WTC11 (cell line): ENCODE data around the gene EMD. TPM values are rescaled to one million over a fixed set of nuclear protein-coding genes. Genes with fewer than 3 reads are reported as not detected.

Experiments used
- ATAC-seq: fragments of 200-7000 bp; cut with Tn5 transposase; 2 replicates; pipeline ENCODE4 v1.10.0; 2021; ENCODE audit warnings: mild to moderate bottlenecking, moderate library complexity
- CTCF ChIA-PET: fragments of 300-600 bp; sonication (Branson Sonifier 250); formaldehyde crosslinking; loops from one replicate; lab custom pipeline; 2021; ENCODE audit warnings: antibody characterized with exemption; lab: Charles Lee
- POLR2A ChIA-PET: fragments of 350-600 bp; sonication (Branson Sonifier 250); formaldehyde crosslinking; loops from one replicate; lab custom pipeline; 2021; ENCODE audit warnings: antibody characterized with exemption; lab: Charles Lee
- DNase-seq: peaks from one replicate; pipeline ENCODE4 v3.0.0; 2021; ENCODE audit warnings: low spot score
- H3K27ac Mint-ChIP-seq: 2 replicates; pipeline ENCODE4 v1.8.0; 2021; ENCODE audit warnings: mixed read lengths
- H3K27me3 Mint-ChIP-seq: 2 replicates; pipeline ENCODE4 v1.8.0; 2021; ENCODE audit warnings: low read depth, mild to moderate bottlenecking, moderate library complexity, mixed read lengths
- H3K36me3 Mint-ChIP-seq: 2 replicates; pipeline ENCODE4 v1.8.0; 2021; ENCODE audit warnings: mixed read lengths
- H3K4me1 Mint-ChIP-seq: 2 replicates; pipeline ENCODE4 v1.8.0; 2022; ENCODE audit warnings: mixed read lengths
- H3K4me3 Mint-ChIP-seq: 2 replicates; pipeline ENCODE4 v1.8.0; 2021; ENCODE audit warnings: mild to moderate bottlenecking, moderate library complexity, mixed read lengths
- H3K9me3 Mint-ChIP-seq: 2 replicates; pipeline ENCODE4 v1.8.0; 2021; ENCODE audit warnings: mixed read lengths
- CREM ChIP-seq: sonication (generic); formaldehyde crosslinking; IDR thresholded peaks from 2 replicates; pipeline ENCODE4 v1.8.1; 2022; ENCODE audit warnings: mild to moderate bottlenecking, missing genetic modification reagents, moderate library complexity
- ESRRA ChIP-seq: sonication (generic); formaldehyde crosslinking; IDR thresholded peaks from 2 replicates; pipeline ENCODE4 v1.8.1; 2022; ENCODE audit warnings: mild to moderate bottlenecking, missing genetic modification reagents, borderline replicate concordance
- FOXP1 ChIP-seq: sonication (generic); formaldehyde crosslinking; IDR thresholded peaks from 2 replicates; pipeline ENCODE4 v1.8.0; 2022; ENCODE audit warnings: missing genetic modification reagents, mild to moderate bottlenecking, moderate library complexity, borderline replicate concordance
- GRHL2 ChIP-seq: fragments of 250-450 bp; sonication (Bioruptor Pico); IDR thresholded peaks from 2 replicates; pipeline ENCODE4 v1.8.0; 2022; ENCODE audit warnings: mild to moderate bottlenecking, moderate library complexity; ENCODE audit not compliant: insufficient replicate concordance, severe bottlenecking
- KAT7 ChIP-seq: sonication (generic); formaldehyde crosslinking; IDR thresholded peaks from 2 replicates; pipeline ENCODE4 v1.8.1; 2023; ENCODE audit warnings: missing genetic modification reagents, mild to moderate bottlenecking, borderline replicate concordance
- MXD4 ChIP-seq: fragments of 250-450 bp; sonication (Bioruptor Pico); IDR thresholded peaks from 2 replicates; pipeline ENCODE4 v1.8.0; 2021; ENCODE audit warnings: mild to moderate bottlenecking, moderate library complexity, borderline replicate concordance
- NFE2L1 ChIP-seq: sonication (generic); formaldehyde crosslinking; IDR thresholded peaks from 2 replicates; pipeline ENCODE4 v1.8.1; 2023; ENCODE audit warnings: missing genetic modification reagents
- NR1H2 ChIP-seq: sonication (generic); formaldehyde crosslinking; IDR thresholded peaks from 2 replicates; pipeline ENCODE4 v1.9.0; 2021; ENCODE audit warnings: mild to moderate bottlenecking, moderate library complexity, missing genetic modification reagents
- PRRX2 ChIP-seq: fragments of 250-450 bp; sonication (Bioruptor Pico); IDR thresholded peaks from 2 replicates; pipeline ENCODE4 v1.8.0; 2021; ENCODE audit warnings: mild to moderate bottlenecking
- TP53 ChIP-seq: sonication (generic); formaldehyde crosslinking; IDR thresholded peaks from 2 replicates; pipeline ENCODE4 v1.8.1; 2023; ENCODE audit warnings: mild to moderate bottlenecking, missing genetic modification reagents
- ZNF121 ChIP-seq: sonication (generic); formaldehyde crosslinking; IDR thresholded peaks from 2 replicates; pipeline ENCODE4 v1.8.0; 2023; ENCODE audit warnings: missing genetic modification reagents
- ZNF138 ChIP-seq: sonication (generic); formaldehyde crosslinking; conservative IDR thresholded peaks from 2 replicates; pipeline ENCODE4 v1.8.1; 2022; ENCODE audit warnings: mild to moderate bottlenecking, moderate library complexity, missing genetic modification reagents
- ZNF232 ChIP-seq: sonication (generic); formaldehyde crosslinking; IDR thresholded peaks from 2 replicates; pipeline ENCODE4 v1.8.0; 2022; ENCODE audit warnings: mild to moderate bottlenecking, missing genetic modification reagents
- ZNF263 ChIP-seq: sonication (generic); formaldehyde crosslinking; IDR thresholded peaks from 2 replicates; pipeline ENCODE4 v1.8.1; 2022; ENCODE audit warnings: low read depth, mild to moderate bottlenecking, moderate library complexity, missing genetic modification reagents
- ZNF396 ChIP-seq: fragments of 250-450 bp; sonication (Bioruptor Pico); IDR thresholded peaks from 2 replicates; pipeline ENCODE4 v1.8.0; 2021; ENCODE audit warnings: mild to moderate bottlenecking, moderate library complexity, borderline replicate concordance
- ZNF416 ChIP-seq: fragments of 250-450 bp; sonication (Bioruptor Pico); IDR thresholded peaks from 2 replicates; pipeline ENCODE4 v1.9.0; 2021; ENCODE audit warnings: mild to moderate bottlenecking, inconsistent platforms
- total RNA-seq: library from RNA; stranded (reverse); gene quantifications from 3 replicates; pipeline ENCODE4 v1.2.3, GENCODE V29; 2021
- TF ChIP-seq, protein P1 (sequence below): fragments of 200-600 bp; IDR thresholded peaks from 2 replicates; pipeline ENCODE4 v1.8.0; 2022; ENCODE audit warnings: antibody characterized with exemption
- TF ChIP-seq, protein P2 (sequence below): fragments of 250-450 bp; sonication (Bioruptor Pico); IDR thresholded peaks from 2 replicates; pipeline ENCODE4 v1.8.0; 2021; ENCODE audit warnings: mild to moderate bottlenecking
- TF ChIP-seq, protein P3 (sequence below): sonication (generic); formaldehyde crosslinking; IDR thresholded peaks from 2 replicates; pipeline ENCODE4 v1.8.1; 2023; ENCODE audit warnings: mild to moderate bottlenecking, missing genetic modification reagents, borderline replicate concordance
- TF ChIP-seq, protein P4 (sequence below): sonication (generic); formaldehyde crosslinking; IDR thresholded peaks from 2 replicates; pipeline ENCODE4 v1.8.0; 2022; ENCODE audit warnings: missing genetic modification reagents

Gene EMD
- total RNA-seq, 1 experiment from 2014 or later = 78.3 TPM

DNA sequence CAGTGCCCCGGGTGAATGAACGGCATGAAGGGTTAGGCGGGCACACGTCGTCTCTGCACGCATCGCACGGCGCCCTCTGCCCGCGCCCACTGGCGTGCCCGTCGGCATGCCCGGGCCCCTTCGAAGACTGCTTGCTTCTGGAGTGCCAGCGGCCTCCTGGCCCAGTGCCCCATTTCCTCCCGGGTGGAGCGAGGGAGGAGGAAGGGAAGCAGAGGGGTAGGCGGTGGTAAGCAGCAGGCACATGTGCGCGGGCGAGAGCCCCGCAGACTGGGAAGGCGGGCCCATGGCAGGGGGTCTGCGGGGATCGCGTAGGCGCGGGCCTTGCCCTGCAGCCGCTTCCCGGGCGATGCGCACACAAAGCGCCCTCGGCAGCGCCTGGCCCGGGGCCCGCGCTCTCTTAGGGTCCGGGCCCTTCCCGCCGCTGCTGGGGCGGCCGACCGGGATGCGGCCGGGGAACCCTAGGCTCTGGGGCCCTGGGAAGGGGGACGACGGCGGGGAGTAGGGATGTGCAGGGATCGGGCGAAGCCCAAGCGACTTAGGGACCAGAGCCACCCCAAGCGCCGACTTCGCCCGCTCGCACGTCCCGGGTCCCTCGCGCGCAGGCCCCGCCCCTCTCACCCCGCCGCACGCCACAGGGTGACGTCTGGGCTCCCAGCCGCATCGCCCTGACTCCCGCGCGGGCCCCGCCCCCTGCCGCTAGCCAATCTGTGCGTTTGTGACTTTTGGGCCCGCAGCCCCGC is 866 bp upstream of the EMD start:
- no peaks in the 10 kb centered on the region for H3K9me3 Mint-ChIP-seq
- peaks cover 8% of the 10 kb centered on the region for H3K27me3 Mint-ChIP-seq
- peaks cover 20% of the 10 kb centered on the region for H3K4me1 Mint-ChIP-seq
- DNase-seq (peak; percentile 29), ATAC-seq (no peak)
- TF ChIP-seq ZNF121 (no peak), NFE2L1 (CRISPR knock-in tag) (peak; percentile 55; the same call in 1 of the 2 replicates)
- POLR2A ChIA-PET = interaction anchor here (1.0 to 3.3 kb wide), 5 partner anchors 7 to 31 kb away, joined by 3 to 13 read pairs (median 5); partner anchors contain the start of genes DNASE1L1 and RPL10
- H3K36me3 Mint-ChIP-seq = peaks cover 9% of the 10 kb centered on the region
- CTCF ChIA-PET = no interaction called here
- H3K27ac Mint-ChIP-seq = peak overlapping the region; percentile 76
- H3K4me3 Mint-ChIP-seq = peak overlapping the region; percentile 62

DNA sequence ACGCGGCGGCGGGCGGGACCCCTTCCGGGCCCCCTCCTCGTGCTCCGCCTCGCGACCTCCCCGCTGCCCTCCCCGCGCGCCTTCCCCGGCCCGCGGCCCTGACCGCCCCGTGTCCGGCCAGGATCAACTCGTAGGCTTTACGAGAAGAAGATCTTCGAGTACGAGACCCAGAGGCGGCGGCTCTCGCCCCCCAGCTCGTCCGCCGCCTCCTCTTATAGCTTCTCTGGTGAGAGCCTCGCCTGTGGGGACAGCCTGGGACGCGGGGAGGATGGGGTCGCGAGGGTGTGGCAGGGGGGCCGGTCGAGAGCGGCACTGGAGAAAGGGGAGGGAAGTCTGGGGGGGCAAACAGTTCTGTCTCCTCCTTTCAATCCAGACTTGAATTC is 465 bp downstream of the EMD start:
- peaks cover 25% of the 10 kb centered on the region for H3K4me1 Mint-ChIP-seq
- POLR2A ChIA-PET = interaction anchor here (0.6 to 3.3 kb wide), 5 partner anchors 9 to 153 kb away, joined by 3 to 13 read pairs (median 5); partner anchors contain the start of genes DNASE1L1 and RPL10
- no peak for TF ChIP-seq ZNF416 (CRISPR knock-in tag)
- no peak for TF ChIP-seq NR1H2 (CRISPR knock-in tag)
- TF ChIP-seq KAT7 (CRISPR knock-in tag) = no peak
- no peak for TF ChIP-seq ZNF396
- TF ChIP-seq MXD4 (CRISPR knock-in tag) = no peak
- TF ChIP-seq PRRX2 (CRISPR knock-in tag) = no peak
- TF ChIP-seq, protein P1, sequence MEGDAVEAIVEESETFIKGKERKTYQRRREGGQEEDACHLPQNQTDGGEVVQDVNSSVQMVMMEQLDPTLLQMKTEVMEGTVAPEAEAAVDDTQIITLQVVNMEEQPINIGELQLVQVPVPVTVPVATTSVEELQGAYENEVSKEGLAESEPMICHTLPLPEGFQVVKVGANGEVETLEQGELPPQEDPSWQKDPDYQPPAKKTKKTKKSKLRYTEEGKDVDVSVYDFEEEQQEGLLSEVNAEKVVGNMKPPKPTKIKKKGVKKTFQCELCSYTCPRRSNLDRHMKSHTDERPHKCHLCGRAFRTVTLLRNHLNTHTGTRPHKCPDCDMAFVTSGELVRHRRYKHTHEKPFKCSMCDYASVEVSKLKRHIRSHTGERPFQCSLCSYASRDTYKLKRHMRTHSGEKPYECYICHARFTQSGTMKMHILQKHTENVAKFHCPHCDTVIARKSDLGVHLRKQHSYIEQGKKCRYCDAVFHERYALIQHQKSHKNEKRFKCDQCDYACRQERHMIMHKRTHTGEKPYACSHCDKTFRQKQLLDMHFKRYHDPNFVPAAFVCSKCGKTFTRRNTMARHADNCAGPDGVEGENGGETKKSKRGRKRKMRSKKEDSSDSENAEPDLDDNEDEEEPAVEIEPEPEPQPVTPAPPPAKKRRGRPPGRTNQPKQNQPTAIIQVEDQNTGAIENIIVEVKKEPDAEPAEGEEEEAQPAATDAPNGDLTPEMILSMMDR = no peak
- TF ChIP-seq ZNF263 = no peak
- TF ChIP-seq FOXP1 = no peak
- TF ChIP-seq, protein P2, sequence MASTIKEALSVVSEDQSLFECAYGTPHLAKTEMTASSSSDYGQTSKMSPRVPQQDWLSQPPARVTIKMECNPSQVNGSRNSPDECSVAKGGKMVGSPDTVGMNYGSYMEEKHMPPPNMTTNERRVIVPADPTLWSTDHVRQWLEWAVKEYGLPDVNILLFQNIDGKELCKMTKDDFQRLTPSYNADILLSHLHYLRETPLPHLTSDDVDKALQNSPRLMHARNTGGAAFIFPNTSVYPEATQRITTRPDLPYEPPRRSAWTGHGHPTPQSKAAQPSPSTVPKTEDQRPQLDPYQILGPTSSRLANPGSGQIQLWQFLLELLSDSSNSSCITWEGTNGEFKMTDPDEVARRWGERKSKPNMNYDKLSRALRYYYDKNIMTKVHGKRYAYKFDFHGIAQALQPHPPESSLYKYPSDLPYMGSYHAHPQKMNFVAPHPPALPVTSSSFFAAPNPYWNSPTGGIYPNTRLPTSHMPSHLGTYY (CRISPR knock-in tag) = no peak
- H3K9me3 Mint-ChIP-seq = no peaks in the 10 kb centered on the region
- CTCF ChIA-PET = no interaction called here
- no peak overlapping the region for H3K27ac Mint-ChIP-seq
- H3K4me3 Mint-ChIP-seq = peak overlapping the region; percentile 85
- ATAC-seq (no peak), DNase-seq (no peak)
- H3K27me3 Mint-ChIP-seq = peaks cover 8% of the 10 kb centered on the region
- peaks cover 9% of the 10 kb centered on the region for H3K36me3 Mint-ChIP-seq

DNA sequence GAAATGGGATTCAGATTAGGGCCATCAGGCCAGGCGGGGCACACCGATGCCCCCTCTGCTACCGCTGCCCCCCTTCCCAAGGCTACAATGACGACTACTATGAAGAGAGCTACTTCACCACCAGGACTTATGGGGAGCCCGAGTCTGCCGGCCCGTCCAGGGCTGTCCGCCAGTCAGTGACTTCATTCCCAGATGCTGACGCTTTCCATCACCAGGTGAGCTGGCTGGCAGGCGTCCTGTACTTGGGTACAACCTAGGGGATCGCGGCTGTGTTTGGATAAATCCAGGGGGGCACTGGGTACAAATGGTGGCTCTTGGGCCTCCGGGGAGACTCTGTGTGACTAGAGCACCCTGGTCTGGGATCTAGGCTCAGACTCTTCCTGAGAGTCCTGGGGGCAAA is 1.1 kb downstream of the EMD start:
- no peak for DNase-seq
- POLR2A ChIA-PET = interaction anchor here (0.6 to 3.3 kb wide), 3 partner anchors 9 to 152 kb away, joined by 3 to 13 read pairs (median 5); no protein-coding TSS in a partner anchor
- CTCF ChIA-PET = no interaction called here
- Mint-ChIP-seq H3K27ac (peak overlapping the region; percentile 100), H3K9me3 (no peaks in the 10 kb centered on the region), H3K4me1 (peaks cover 26% of the 10 kb centered on the region), H3K4me3 (peak overlapping the region; percentile 85), H3K27me3 (peaks cover 6% of the 10 kb centered on the region), H3K36me3 (peaks cover 9% of the 10 kb centered on the region)
- ATAC-seq = no peak
- TF ChIP-seq TP53 (CRISPR knock-in tag) = no peak
- TF ChIP-seq, protein P3, sequence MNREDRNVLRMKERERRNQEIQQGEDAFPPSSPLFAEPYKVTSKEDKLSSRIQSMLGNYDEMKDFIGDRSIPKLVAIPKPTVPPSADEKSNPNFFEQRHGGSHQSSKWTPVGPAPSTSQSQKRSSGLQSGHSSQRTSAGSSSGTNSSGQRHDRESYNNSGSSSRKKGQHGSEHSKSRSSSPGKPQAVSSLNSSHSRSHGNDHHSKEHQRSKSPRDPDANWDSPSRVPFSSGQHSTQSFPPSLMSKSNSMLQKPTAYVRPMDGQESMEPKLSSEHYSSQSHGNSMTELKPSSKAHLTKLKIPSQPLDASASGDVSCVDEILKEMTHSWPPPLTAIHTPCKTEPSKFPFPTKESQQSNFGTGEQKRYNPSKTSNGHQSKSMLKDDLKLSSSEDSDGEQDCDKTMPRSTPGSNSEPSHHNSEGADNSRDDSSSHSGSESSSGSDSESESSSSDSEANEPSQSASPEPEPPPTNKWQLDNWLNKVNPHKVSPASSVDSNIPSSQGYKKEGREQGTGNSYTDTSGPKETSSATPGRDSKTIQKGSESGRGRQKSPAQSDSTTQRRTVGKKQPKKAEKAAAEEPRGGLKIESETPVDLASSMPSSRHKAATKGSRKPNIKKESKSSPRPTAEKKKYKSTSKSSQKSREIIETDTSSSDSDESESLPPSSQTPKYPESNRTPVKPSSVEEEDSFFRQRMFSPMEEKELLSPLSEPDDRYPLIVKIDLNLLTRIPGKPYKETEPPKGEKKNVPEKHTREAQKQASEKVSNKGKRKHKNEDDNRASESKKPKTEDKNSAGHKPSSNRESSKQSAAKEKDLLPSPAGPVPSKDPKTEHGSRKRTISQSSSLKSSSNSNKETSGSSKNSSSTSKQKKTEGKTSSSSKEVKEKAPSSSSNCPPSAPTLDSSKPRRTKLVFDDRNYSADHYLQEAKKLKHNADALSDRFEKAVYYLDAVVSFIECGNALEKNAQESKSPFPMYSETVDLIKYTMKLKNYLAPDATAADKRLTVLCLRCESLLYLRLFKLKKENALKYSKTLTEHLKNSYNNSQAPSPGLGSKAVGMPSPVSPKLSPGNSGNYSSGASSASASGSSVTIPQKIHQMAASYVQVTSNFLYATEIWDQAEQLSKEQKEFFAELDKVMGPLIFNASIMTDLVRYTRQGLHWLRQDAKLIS (CRISPR knock-in tag) = no peak
- TF ChIP-seq ZNF121 = no peak
- no peak for TF ChIP-seq GRHL2 (CRISPR knock-in tag)
- TF ChIP-seq, protein P4, sequence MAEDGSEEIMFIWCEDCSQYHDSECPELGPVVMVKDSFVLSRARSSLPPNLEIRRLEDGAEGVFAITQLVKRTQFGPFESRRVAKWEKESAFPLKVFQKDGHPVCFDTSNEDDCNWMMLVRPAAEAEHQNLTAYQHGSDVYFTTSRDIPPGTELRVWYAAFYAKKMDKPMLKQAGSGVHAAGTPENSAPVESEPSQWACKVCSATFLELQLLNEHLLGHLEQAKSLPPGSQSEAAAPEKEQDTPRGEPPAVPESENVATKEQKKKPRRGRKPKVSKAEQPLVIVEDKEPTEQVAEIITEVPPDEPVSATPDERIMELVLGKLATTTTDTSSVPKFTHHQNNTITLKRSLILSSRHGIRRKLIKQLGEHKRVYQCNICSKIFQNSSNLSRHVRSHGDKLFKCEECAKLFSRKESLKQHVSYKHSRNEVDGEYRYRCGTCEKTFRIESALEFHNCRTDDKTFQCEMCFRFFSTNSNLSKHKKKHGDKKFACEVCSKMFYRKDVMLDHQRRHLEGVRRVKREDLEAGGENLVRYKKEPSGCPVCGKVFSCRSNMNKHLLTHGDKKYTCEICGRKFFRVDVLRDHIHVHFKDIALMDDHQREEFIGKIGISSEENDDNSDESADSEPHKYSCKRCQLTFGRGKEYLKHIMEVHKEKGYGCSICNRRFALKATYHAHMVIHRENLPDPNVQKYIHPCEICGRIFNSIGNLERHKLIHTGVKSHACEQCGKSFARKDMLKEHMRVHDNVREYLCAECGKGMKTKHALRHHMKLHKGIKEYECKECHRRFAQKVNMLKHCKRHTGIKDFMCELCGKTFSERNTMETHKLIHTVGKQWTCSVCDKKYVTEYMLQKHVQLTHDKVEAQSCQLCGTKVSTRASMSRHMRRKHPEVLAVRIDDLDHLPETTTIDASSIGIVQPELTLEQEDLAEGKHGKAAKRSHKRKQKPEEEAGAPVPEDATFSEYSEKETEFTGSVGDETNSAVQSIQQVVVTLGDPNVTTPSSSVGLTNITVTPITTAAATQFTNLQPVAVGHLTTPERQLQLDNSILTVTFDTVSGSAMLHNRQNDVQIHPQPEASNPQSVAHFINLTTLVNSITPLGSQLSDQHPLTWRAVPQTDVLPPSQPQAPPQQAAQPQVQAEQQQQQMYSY (CRISPR knock-in tag) = no peak
- no peak for TF ChIP-seq ZNF138 (CRISPR knock-in tag)
- no peak for TF ChIP-seq ESRRA
- TF ChIP-seq CREM = no peak
- no peak for TF ChIP-seq ZNF232 (CRISPR knock-in tag)
- TF ChIP-seq, protein P2 (CRISPR knock-in tag) = no peak
